IMR-90 (cell line): ENCODE data around the gene BYSL. TPM values are rescaled to one million over a fixed set of nuclear protein-coding genes. Genes with fewer than 3 reads are reported as not detected.

Experiments used
- ATAC-seq: fragments of 200-7000 bp; cut with Tn5 transposase; 2 replicates; pipeline ENCODE4 v1.9.1; 2020; ENCODE audit warnings: low read depth, mild to moderate bottlenecking, moderate library complexity
- BruUV-seq: library from RNA; stranded (reverse); fragments of 400-500 nt; replicated peaks from 2 replicates; lab custom pipeline; 2021; lab: Mats Ljungman, UMichigan
- CTCF ChIA-PET: fragments of 300-600 bp; formaldehyde crosslinking; extraction: SDS; loops from one replicate; lab custom pipeline; 2021; ENCODE audit warnings: antibody characterized with exemption; lab: Yijun Ruan, JAX
- POLR2A ChIA-PET: fragments of 300-600 bp; sonication (Branson Sonifier 250); formaldehyde crosslinking; loops from one replicate; lab custom pipeline; 2022; ENCODE audit warnings: antibody characterized with exemption; ENCODE audit not compliant: unreplicated experiment; lab: Charles Lee
- DNase-seq: peaks from one replicate; pipeline ENCODE4 v3.0.0; 2013
- H2AFZ ChIP-seq: replicated peaks from 2 replicates; pipeline ENCODE3; 2013; ENCODE audit warnings: low read length, mild to moderate bottlenecking; ENCODE audit not compliant: poor library complexity
- H2AK5ac ChIP-seq: 2 replicates; pipeline ENCODE4 v1.6.1; 2013; ENCODE audit warnings: low read depth, low read length, inconsistent platforms
- H2AK9ac ChIP-seq: replicated peaks from 2 replicates; pipeline ENCODE3; 2013; ENCODE audit warnings: mild to moderate bottlenecking, low read depth, low read length, moderate library complexity; ENCODE audit not compliant: poor library complexity
- H2BK120ac ChIP-seq: 2 replicates; pipeline ENCODE4 v1.6.1; 2013; ENCODE audit warnings: low read depth, low read length, inconsistent platforms
- H2BK15ac ChIP-seq: 3 replicates; pipeline ENCODE4 v1.6.1; 2013; ENCODE audit warnings: low read depth, low read length, inconsistent platforms
- H2BK20ac ChIP-seq: 2 replicates; pipeline ENCODE4 v1.6.1; 2013; ENCODE audit warnings: low read depth, mild to moderate bottlenecking, inconsistent platforms, low read length, moderate library complexity
- H2BK5ac ChIP-seq: 2 replicates; pipeline ENCODE4 v1.6.1; 2013; ENCODE audit warnings: mild to moderate bottlenecking, low read depth, low read length, inconsistent platforms; ENCODE audit not compliant: poor library complexity, severe bottlenecking
- H3K14ac ChIP-seq: replicated peaks from 2 replicates; pipeline ENCODE4 v1.6.1; 2013; ENCODE audit warnings: low read depth, low read length, inconsistent platforms
- H3K18ac ChIP-seq: 2 replicates; pipeline ENCODE4 v1.6.1; 2013; ENCODE audit warnings: low read depth, low read length, control low read depth
- H3K23ac ChIP-seq: 2 replicates; pipeline ENCODE4 v1.6.1; 2013; ENCODE audit warnings: low read depth, low read length, inconsistent platforms
- H3K27ac ChIP-seq: 2 replicates; pipeline ENCODE4 v1.5.1; 2013; ENCODE audit warnings: mild to moderate bottlenecking, control low read depth, low read length; ENCODE audit not compliant: insufficient read depth
- H3K27me3 ChIP-seq: 2 replicates; pipeline ENCODE4 v1.6.1; 2013; ENCODE audit warnings: low read length; ENCODE audit not compliant: control insufficient read depth, insufficient read depth
- H3K36me3 ChIP-seq: 2 replicates; pipeline ENCODE4 v1.6.1; 2013; ENCODE audit warnings: low read length, mixed read lengths; ENCODE audit not compliant: control insufficient read depth, insufficient read depth
- H3K4ac ChIP-seq: 2 replicates; pipeline ENCODE4 v1.6.1; 2013; ENCODE audit warnings: low read depth, low read length, inconsistent platforms
- H3K4me1 ChIP-seq: 2 replicates; pipeline ENCODE4 v1.6.1; 2013; ENCODE audit warnings: low read length, mixed read lengths; ENCODE audit not compliant: control insufficient read depth, insufficient read depth
- H3K4me2 ChIP-seq: 2 replicates; pipeline ENCODE4 v1.6.1; 2013; ENCODE audit warnings: low read depth, mild to moderate bottlenecking, control low read depth, low read length, moderate library complexity
- H3K4me3 ChIP-seq: 2 replicates; pipeline ENCODE4 v1.5.1; 2013; ENCODE audit warnings: low read depth, mild to moderate bottlenecking, control low read depth, low read length, moderate library complexity; ENCODE audit not compliant: insufficient read depth
- H3K56ac ChIP-seq: 2 replicates; pipeline ENCODE4 v1.6.1; 2013; ENCODE audit warnings: low read length, inconsistent platforms; ENCODE audit not compliant: insufficient read depth; ENCODE audit errors: extremely low read depth
- H3K79me1 ChIP-seq, 2 experiments: 2 replicates each; pipeline ENCODE4 v1.6.1; 2013; ENCODE audit warnings: low read length in 2 of 2, inconsistent platforms in 1 of 2, low read depth in 1 of 2
- H3K9ac ChIP-seq: 2 replicates; pipeline ENCODE4 v1.6.1; 2013; ENCODE audit warnings: low read depth, low read length, control low read depth
- H3K9me1 ChIP-seq: 2 replicates; pipeline ENCODE4 v1.6.1; 2013; ENCODE audit warnings: low read length, inconsistent platforms; ENCODE audit not compliant: insufficient read depth
- H3K9me3 ChIP-seq: 2 replicates; pipeline ENCODE4 v1.6.1; 2013; ENCODE audit warnings: low read length; ENCODE audit not compliant: control insufficient read depth, insufficient read depth
- H4K20me1 ChIP-seq: 2 replicates; pipeline ENCODE4 v1.6.1; 2013; ENCODE audit warnings: low read length, inconsistent platforms; ENCODE audit not compliant: insufficient read depth
- H4K5ac ChIP-seq: 2 replicates; pipeline ENCODE4 v1.6.1; 2013; ENCODE audit warnings: mild to moderate bottlenecking, low read depth, low read length, control low read depth
- H4K8ac ChIP-seq, 2 experiments: 2 replicates each; pipeline ENCODE4 v1.6.1; 2013; ENCODE audit warnings: low read depth in 2 of 2, low read length in 2 of 2, control low read depth in 1 of 2, inconsistent platforms in 1 of 2
- H4K91ac ChIP-seq: 2 replicates; pipeline ENCODE4 v1.6.1; 2013; ENCODE audit warnings: low read depth, low read length, inconsistent platforms; ENCODE audit not compliant: insufficient read depth
- BHLHE40 ChIP-seq: fragments of 150-350 bp; IDR thresholded peaks from 2 replicates; pipeline ENCODE4 v1.6.1; 2016; ENCODE audit warnings: mild to moderate bottlenecking, low read depth, low read length
- CEBPB ChIP-seq: IDR thresholded peaks from 2 replicates; pipeline ENCODE4 v1.6.1; 2012; ENCODE audit warnings: low read depth, low read length, improper control_type of control experiment
- CHD1 ChIP-seq: IDR thresholded peaks from 2 replicates; pipeline ENCODE4 v1.6.1; 2012; ENCODE audit warnings: low read depth, low read length, improper control_type of control experiment
- FOS ChIP-seq: fragments of 150-350 bp; IDR thresholded peaks from 2 replicates; pipeline ENCODE4 v1.6.1; 2016; ENCODE audit warnings: low read depth, low read length
- MXI1 ChIP-seq: IDR thresholded peaks from 2 replicates; pipeline ENCODE4 v1.6.1; 2012; ENCODE audit warnings: low read depth, mild to moderate bottlenecking, low read length, moderate library complexity, borderline replicate concordance
- POLR2A ChIP-seq: IDR thresholded peaks from 2 replicates; pipeline ENCODE4 v1.6.1; 2012; ENCODE audit warnings: mild to moderate bottlenecking, low read depth, low read length
- RAD21 ChIP-seq: IDR thresholded peaks from 2 replicates; pipeline ENCODE4 v1.6.1; 2012; ENCODE audit warnings: low read length, improper control_type of control experiment
- RCOR1 ChIP-seq: IDR thresholded peaks from 2 replicates; pipeline ENCODE4 v1.6.1; 2012; ENCODE audit warnings: mild to moderate bottlenecking, low read length, improper control_type of control experiment; ENCODE audit not compliant: insufficient replicate concordance
- SMC3 ChIP-seq: fragments of 150-350 bp; IDR thresholded peaks from 2 replicates; pipeline ENCODE4 v1.6.1; 2016; ENCODE audit warnings: low read depth, mild to moderate bottlenecking, antibody characterized with exemption, low read length, moderate library complexity
- WGBS, 2 experiments: methylation state at CpG; one replicate each; pipeline versions ENCODE4 v1.1.5 to v1.1.7; 2013; ENCODE audit warnings: missing lambda C conversion rate in 2 of 2; ENCODE audit not compliant: insufficient read length in 1 of 2; ENCODE audit errors: extremely low coverage in 2 of 2; 5-methylcytosine and 5-hydroxymethylcytosine counted together
- dilution Hi-C: fragments of 300-500 bp; cut with HindIII; formaldehyde crosslinking; loops from one replicate; pipeline ENCODE4 v1.14.3; 2018; ENCODE audit warnings: low sequenced_read_pairs; ENCODE audit not compliant: unreplicated experiment
- in situ Hi-C: fragments of 300-500 bp; cut with MboI; formaldehyde crosslinking; loops from 3 replicates; pipeline ENCODE4 v1.14.3; 2019; ENCODE audit warnings: low sequenced_read_pairs, inconsistent platforms, mixed read lengths
- intact Hi-C: fragments of 100-400 bp; cut with micrococcal nuclease; formaldehyde crosslinking; loops from 2 replicates; pipeline ENCODE4 v1.10.0; 2022
- polyA plus RNA-seq, 3 experiments: library from polyadenylated mRNA; depleted of rRNA; stranded (reverse); fragments of >200 nt; gene quantifications; 2 replicates each; pipeline ENCODE4 v1.2.3, GENCODE V29; 2012; ENCODE audit warnings: low replicate concordance in 1 of 3
- total RNA-seq: library from RNA; depleted of rRNA; stranded (reverse); fragments of >200 nt; gene quantifications from 2 replicates; pipeline ENCODE4 v1.2.3, GENCODE V29; 2012
- TF ChIP-seq, protein P1 (sequence below): fragments of 150-350 bp; IDR thresholded peaks from 2 replicates; pipeline ENCODE4 v1.6.1; 2017; ENCODE audit warnings: mild to moderate bottlenecking, antibody characterized with exemption, low read length, low read depth
- TF ChIP-seq, protein P2 (sequence below): conservative IDR thresholded peaks from 2 replicates; pipeline ENCODE4 v1.5.1; 2012; ENCODE audit warnings: mild to moderate bottlenecking, low read depth, low read length, improper control_type of control experiment

Gene BYSL
- total and polyA plus RNA-seq, 2 of the 4 experiments (the other 2 are of a cell fraction), result 26.7 to 36.3 TPM

DNA sequence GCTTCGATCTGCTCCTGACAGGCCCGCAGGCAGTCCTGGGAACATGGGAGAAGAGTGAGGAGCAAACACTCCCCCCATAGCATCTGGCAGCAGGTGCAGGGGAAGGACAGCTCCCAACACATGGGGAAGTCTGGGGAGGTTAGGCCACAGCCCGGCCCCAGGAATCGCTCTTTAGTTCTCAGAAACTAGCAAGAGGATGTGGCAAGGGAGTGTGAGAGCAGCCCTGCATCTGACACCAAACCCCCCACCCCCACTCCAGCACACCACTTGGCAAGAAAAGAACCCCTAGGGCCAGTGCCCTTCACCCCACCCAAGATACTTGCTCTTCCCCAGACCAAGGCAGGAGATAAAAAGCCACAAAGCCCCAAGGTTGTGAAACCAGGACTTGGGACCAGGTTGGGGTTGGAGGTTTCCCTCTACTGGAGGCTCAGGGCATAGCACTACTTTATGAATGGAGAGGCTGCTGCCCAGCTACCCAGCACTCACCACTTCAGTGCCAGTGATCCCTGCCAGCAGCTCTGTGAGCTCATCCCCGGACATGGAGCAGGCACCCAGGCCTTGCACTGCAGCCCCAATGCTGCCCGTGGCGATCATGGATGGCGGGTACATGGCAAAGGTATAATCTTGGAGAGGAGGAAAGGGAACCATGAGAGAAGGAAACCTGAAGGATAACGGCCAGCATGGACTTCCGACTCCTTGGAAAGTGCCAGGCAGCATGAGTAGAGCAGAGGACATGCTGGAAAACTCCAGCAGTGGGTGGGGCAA is 15.0 kb downstream of the BYSL start:
- WGBS, 2 experiments, result no CpG with 5 or more reads among the region's 10 CpGs
- no peak overlapping the region for H3K4me2 ChIP-seq
- H4K91ac ChIP-seq, result no peak overlapping the region
- ChIA-PET CTCF (interaction anchor here (0.9 to 1.0 kb wide), 3 partner anchors 9 to 110 kb away, joined by 3 read pairs; no protein-coding TSS in a partner anchor), POLR2A (no interaction called here)
- peak overlapping the region; percentile 33; the same call in 1 of the 2 replicates for H3K27ac ChIP-seq
- DNase-seq (peak; percentile 85), ATAC-seq (peak; percentile 70)
- peaks cover 54% of the 10 kb centered on the region for H4K20me1 ChIP-seq
- in situ Hi-C loops (loop anchor here (5.0 to 10.0 kb wide), 2 partner anchors 106 to 151 kb away; partner anchors contain the start of genes PRICKLE4 and TOMM6), dilution Hi-C loops (no loop called here), intact Hi-C loops (loop anchor here (1.0 to 5.0 kb wide), 5 partner anchors 13 to 154 kb away; partner anchors contain the start of gene PRICKLE4)
- H2BK15ac ChIP-seq, result no peak overlapping the region
- no peak overlapping the region for H4K5ac ChIP-seq
- H2BK20ac ChIP-seq, result no peak overlapping the region
- H3K9me1 ChIP-seq, result peaks cover 11% of the 10 kb centered on the region; the same call in 1 of the 2 replicates
- no peak overlapping the region; the same call in 1 of the 2 replicates for H2AK5ac ChIP-seq
- H3K18ac ChIP-seq, result no peak overlapping the region
- H3K56ac ChIP-seq, result no peak overlapping the region
- no peak overlapping the region for H2AFZ ChIP-seq
- H3K4me3 ChIP-seq, result no peak overlapping the region
- peak overlapping the region; percentile 60 for H2AK9ac ChIP-seq
- no peak overlapping the region for H2BK120ac ChIP-seq
- no peak overlapping the region for H3K9ac ChIP-seq
- peaks cover 26% of the 10 kb centered on the region for H3K4me1 ChIP-seq
- H3K9me3 ChIP-seq, result no peaks in the 10 kb centered on the region
- no peaks in the 10 kb centered on the region for H3K27me3 ChIP-seq
- peak; percentile 94 for TF ChIP-seq CEBPB
- TF ChIP-seq POLR2A, result 0 out of 2 replicates have a peak, but pooled peaks have one; percentile 38
- no peak for TF ChIP-seq CHD1
- peak; percentile 79 for TF ChIP-seq RAD21
- TF ChIP-seq SMC3, result peak; percentile 83
- peak; percentile 61; the same call in 1 of the 2 replicates for TF ChIP-seq BHLHE40
- no peak for TF ChIP-seq FOS
- TF ChIP-seq, protein P1, sequence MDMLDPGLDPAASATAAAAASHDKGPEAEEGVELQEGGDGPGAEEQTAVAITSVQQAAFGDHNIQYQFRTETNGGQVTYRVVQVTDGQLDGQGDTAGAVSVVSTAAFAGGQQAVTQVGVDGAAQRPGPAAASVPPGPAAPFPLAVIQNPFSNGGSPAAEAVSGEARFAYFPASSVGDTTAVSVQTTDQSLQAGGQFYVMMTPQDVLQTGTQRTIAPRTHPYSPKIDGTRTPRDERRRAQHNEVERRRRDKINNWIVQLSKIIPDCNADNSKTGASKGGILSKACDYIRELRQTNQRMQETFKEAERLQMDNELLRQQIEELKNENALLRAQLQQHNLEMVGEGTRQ, result no peak
- TF ChIP-seq, protein P2, sequence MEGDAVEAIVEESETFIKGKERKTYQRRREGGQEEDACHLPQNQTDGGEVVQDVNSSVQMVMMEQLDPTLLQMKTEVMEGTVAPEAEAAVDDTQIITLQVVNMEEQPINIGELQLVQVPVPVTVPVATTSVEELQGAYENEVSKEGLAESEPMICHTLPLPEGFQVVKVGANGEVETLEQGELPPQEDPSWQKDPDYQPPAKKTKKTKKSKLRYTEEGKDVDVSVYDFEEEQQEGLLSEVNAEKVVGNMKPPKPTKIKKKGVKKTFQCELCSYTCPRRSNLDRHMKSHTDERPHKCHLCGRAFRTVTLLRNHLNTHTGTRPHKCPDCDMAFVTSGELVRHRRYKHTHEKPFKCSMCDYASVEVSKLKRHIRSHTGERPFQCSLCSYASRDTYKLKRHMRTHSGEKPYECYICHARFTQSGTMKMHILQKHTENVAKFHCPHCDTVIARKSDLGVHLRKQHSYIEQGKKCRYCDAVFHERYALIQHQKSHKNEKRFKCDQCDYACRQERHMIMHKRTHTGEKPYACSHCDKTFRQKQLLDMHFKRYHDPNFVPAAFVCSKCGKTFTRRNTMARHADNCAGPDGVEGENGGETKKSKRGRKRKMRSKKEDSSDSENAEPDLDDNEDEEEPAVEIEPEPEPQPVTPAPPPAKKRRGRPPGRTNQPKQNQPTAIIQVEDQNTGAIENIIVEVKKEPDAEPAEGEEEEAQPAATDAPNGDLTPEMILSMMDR, result peak; percentile 92
- TF ChIP-seq MXI1, result no peak
- no peak for TF ChIP-seq RCOR1
- no peak overlapping the region for H2BK5ac ChIP-seq
- no peak overlapping the region for H3K23ac ChIP-seq
- BruUV-seq, result no TSS peak
- peaks cover 24 to 75% of the 10 kb centered on the region in 2 experiments for H3K79me1 ChIP-seq
- H3K4ac ChIP-seq, result no peak overlapping the region
- no peak overlapping the region for H4K8ac ChIP-seq
- peaks cover 40% of the 10 kb centered on the region for H3K36me3 ChIP-seq
- H3K14ac ChIP-seq, result no peak overlapping the region
